Transverse colon (tissue), 4 donors: ENCODE results near the gene PPP1R37. TPM values are rescaled to one million over a fixed set of nuclear protein-coding genes. Genes with fewer than 3 reads are reported as not detected.

ENCODE experiments used
- DNase-seq: peaks from one replicate; pipeline ENCODE4 v3.0.0-alpha.2; 2019
- H3K27ac ChIP-seq, 4 donors: fragments of 200-600 bp; sonication (generic); 2 replicates each; pipeline ENCODE4 v1.5.1; 2016 to 2018; ENCODE audit warnings: inconsistent platforms in 4 of 4
- H3K27me3 ChIP-seq: fragments of 200-600 bp; sonication (generic); 2 replicates; pipeline ENCODE4 v1.5.1; 2017; ENCODE audit warnings: inconsistent platforms
- H3K36me3 ChIP-seq, 4 donors: fragments of 200-600 bp; sonication (generic); 2 replicates each; pipeline ENCODE4 v1.5.1; 2017 to 2019; ENCODE audit warnings: inconsistent platforms in 4 of 4
- H3K4me1 ChIP-seq, 4 donors: fragments of 200-600 bp; sonication (generic); 2 replicates each; pipeline ENCODE4 v1.5.1; 2017 to 2020; ENCODE audit warnings: inconsistent platforms in 4 of 4
- H3K4me3 ChIP-seq, 4 donors: fragments of 200-600 bp; sonication (generic); 1 replicate in 1 of 4; 2 replicates in 3 of 4; pipeline versions ENCODE4 v1.5.1 to v1.6.1; 2017 to 2019; ENCODE audit warnings: inconsistent platforms in 4 of 4
- H3K9me3 ChIP-seq, 2 donors: fragments of 200-600 bp; sonication (generic); 2 replicates each; pipeline ENCODE4 v1.5.1; 2017 to 2019; ENCODE audit warnings: inconsistent platforms in 2 of 2
- EP300 ChIP-seq: sonication (generic); formaldehyde crosslinking; IDR thresholded peaks from one replicate; pipeline ENCODE4 v1.6.1; 2017; ENCODE audit warnings: antibody characterized with exemption, low read depth
- POLR2A ChIP-seq: fragments of 450-650 bp; IDR thresholded peaks from one replicate; pipeline ENCODE4 v1.6.1; 2016; ENCODE audit warnings: antibody characterized with exemption, mild to moderate bottlenecking, moderate library complexity
- POLR2AphosphoS5 ChIP-seq, 3 donors: sonication (generic); formaldehyde crosslinking; IDR thresholded peaks; one replicate each; pipeline ENCODE4 v1.6.1; 2016; ENCODE audit warnings: antibody characterized with exemption in 3 of 3
- WGBS, 2 donors: methylation state at CpG; one replicate each; pipeline ENCODE4 v1.1.5; 2018; ENCODE audit warnings: low coverage in 1 of 2; 5-methylcytosine and 5-hydroxymethylcytosine counted together
- in situ Hi-C, 4 donors: fragments of 200-750 bp; cut with MboI; loops; one replicate each; pipeline versions ENCODE4 v1.15.0 to v1.15.1; 2017; ENCODE audit warnings: low sequenced_read_pairs in 3 of 4, low pct_ligation_motif_present in 1 of 4, low pct_unique_long_range_greater_than_20kb in 1 of 4
- intact Hi-C: fragments of 100-400 bp; cut with DNase I; formaldehyde crosslinking; loops from one replicate; pipeline ENCODE4 v1.15.1; 2023; ENCODE audit warnings: low total_unique reads
- total RNA-seq, 4 donors: library from RNA; depleted of rRNA; stranded (reverse); fragments of >200 nt; gene quantifications; one replicate each; pipeline ENCODE4 v1.1.0, GENCODE V29; 2016
- TF ChIP-seq, protein P1 (sequence below), 5 experiments: fragments of 200-600 bp in 3 of 5; fragments of 450-650 bp in 2 of 5; sonication (generic) in 3 of 5; IDR thresholded peaks; 1 replicate in 2 of 5; 2 replicates in 3 of 5; pipeline ENCODE4 v1.5.1; 2016 to 2017; ENCODE audit warnings: antibody characterized with exemption in 5 of 5, inconsistent platforms in 3 of 5, mild to moderate bottlenecking in 2 of 5, moderate library complexity in 1 of 5

Gene PPP1R37
- total RNA-seq, 4 donors from 2014 or later: 31.1 to 92.5 (median 45.2) TPM

GRCh38 chr19:45122832-45123231 lies 29.9 kb downstream of the PPP1R37 start:
- Histone ChIP-seq H3K36me3 (no peaks in the 10 kb centered on the region), H3K9me3 (no peaks in the 10 kb centered on the region), H3K27me3 (no peaks in the 10 kb centered on the region), H3K4me3 (no peak overlapping the region), H3K4me1 (peaks cover 13 to 45% (median 25%) of the 10 kb centered on the region in 4 donors), H3K27ac (no peak overlapping the region)
- 75 to 93% methylated on average over 5 to 6 of the region's 6 CpGs for WGBS, 2 donors
- in situ Hi-C loops (no loop called here), intact Hi-C loops (no loop called here)
- no peak for TF ChIP-seq POLR2AphosphoS5 (IDR thresholded peaks at IDR 0.05)
- DNase-seq: no peak

GRCh38 chr19:45123440-45123850 lies 30.5 kb downstream of the PPP1R37 start:
- Histone ChIP-seq H3K9me3 (no peaks in the 10 kb centered on the region), H3K27me3 (no peaks in the 10 kb centered on the region), H3K27ac (no peak overlapping the region), H3K36me3 (no peaks in the 10 kb centered on the region), H3K4me1 (peaks cover 13 to 39% (median 19%) of the 10 kb centered on the region in 4 donors), H3K4me3 (no peak overlapping the region)
- no peak for TF ChIP-seq POLR2AphosphoS5 (IDR thresholded peaks at IDR 0.05)
- no peak for TF ChIP-seq POLR2A
- TF ChIP-seq, protein P1, sequence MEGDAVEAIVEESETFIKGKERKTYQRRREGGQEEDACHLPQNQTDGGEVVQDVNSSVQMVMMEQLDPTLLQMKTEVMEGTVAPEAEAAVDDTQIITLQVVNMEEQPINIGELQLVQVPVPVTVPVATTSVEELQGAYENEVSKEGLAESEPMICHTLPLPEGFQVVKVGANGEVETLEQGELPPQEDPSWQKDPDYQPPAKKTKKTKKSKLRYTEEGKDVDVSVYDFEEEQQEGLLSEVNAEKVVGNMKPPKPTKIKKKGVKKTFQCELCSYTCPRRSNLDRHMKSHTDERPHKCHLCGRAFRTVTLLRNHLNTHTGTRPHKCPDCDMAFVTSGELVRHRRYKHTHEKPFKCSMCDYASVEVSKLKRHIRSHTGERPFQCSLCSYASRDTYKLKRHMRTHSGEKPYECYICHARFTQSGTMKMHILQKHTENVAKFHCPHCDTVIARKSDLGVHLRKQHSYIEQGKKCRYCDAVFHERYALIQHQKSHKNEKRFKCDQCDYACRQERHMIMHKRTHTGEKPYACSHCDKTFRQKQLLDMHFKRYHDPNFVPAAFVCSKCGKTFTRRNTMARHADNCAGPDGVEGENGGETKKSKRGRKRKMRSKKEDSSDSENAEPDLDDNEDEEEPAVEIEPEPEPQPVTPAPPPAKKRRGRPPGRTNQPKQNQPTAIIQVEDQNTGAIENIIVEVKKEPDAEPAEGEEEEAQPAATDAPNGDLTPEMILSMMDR (IDR thresholded peaks at IDR 0.05): no peak
- TF ChIP-seq EP300: no peak
- in situ Hi-C loops: no loop called here
- intact Hi-C loops: no loop called here
- DNase-seq: no peak
- WGBS, 2 donors: 48% methylated on average over 9 of the region's 9 CpGs; no CpG with 5 or more reads in 1 of the 2 donors

DNA sequence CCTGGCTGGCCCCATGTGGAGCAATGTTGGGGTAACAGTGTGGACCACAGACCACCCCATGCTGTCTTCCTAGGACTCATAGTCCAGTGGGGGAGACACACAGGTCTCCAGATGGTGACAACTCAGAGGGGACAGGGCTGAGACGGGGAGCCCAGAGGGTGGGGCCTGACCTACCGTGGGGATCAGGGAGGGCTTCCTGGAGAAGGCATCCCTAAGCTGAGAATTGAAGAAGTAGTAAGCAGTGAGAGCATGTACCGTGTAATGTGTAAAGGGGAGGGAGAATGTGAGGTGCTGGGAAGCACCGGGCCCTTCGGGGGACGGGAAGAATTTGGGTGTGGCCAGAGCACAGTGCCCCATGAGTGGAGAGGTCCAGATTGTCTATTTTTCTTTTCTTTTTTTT lies 31.0 kb downstream of the PPP1R37 start:
- in situ Hi-C loops: no loop called here
- no peak overlapping the region for H3K4me3 ChIP-seq
- no peaks in the 10 kb centered on the region for H3K9me3 ChIP-seq
- no peak overlapping the region for H3K27ac ChIP-seq
- no peaks in the 10 kb centered on the region for H3K36me3 ChIP-seq
- intact Hi-C loops: no loop called here
- 53 to 87% methylated on average over 4 to 6 of the region's 6 CpGs for WGBS, 2 donors
- peaks cover 7 to 33% (median 14%) of the 10 kb centered on the region in 4 donors for H3K4me1 ChIP-seq
- no peak for DNase-seq
- TF ChIP-seq POLR2A (no peak), EP300 (no peak), POLR2AphosphoS5 (IDR thresholded peaks at IDR 0.05) (no peak)
- TF ChIP-seq, protein P1 (IDR thresholded peaks at IDR 0.05): no peak
- no peaks in the 10 kb centered on the region for H3K27me3 ChIP-seq

DNA sequence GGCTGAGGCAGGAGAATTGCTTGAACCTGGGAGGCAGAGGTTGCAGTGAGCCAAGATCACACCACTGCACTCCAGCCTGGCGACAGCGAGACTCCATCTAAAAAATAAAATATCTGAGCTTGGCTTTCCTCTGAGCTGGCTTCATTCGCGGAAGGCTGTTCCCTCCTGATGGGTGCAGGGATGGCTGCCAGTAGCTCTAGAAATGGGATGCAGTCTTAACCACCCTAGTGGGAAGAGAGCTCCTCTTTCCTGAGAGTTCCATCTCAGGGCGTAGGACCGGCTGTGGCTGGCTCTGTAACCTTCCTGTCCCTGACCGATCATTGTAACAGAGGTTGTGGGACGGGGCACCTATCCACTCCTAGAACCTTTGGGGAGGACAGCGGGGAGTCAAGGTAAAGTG lies 32.4 kb downstream of the PPP1R37 start:
- Histone ChIP-seq H3K4me1 (peaks cover 0 to 25% (median 7%) of the 10 kb centered on the region in 4 donors), H3K4me3 (no peak overlapping the region), H3K27ac (no peak overlapping the region), H3K27me3 (no peaks in the 10 kb centered on the region), H3K36me3 (no peaks in the 10 kb centered on the region), H3K9me3 (no peaks in the 10 kb centered on the region)
- in situ Hi-C loops (no loop called here), intact Hi-C loops (no loop called here)
- DNase-seq: no peak
- TF ChIP-seq EP300: no peak
- no peak for TF ChIP-seq POLR2AphosphoS5 (IDR thresholded peaks at IDR 0.05)
- TF ChIP-seq, protein P1 (IDR thresholded peaks at IDR 0.05): no peak
- TF ChIP-seq POLR2A: no peak
- 89 to 100% methylated on average over 3 to 9 of the region's 9 CpGs for WGBS, 2 donors

GRCh38 chr19:45125975-45126493 lies 33.1 kb downstream of the PPP1R37 start:
- Histone ChIP-seq H3K27me3 (no peaks in the 10 kb centered on the region), H3K36me3 (no peaks in the 10 kb centered on the region), H3K4me1 (peaks cover 0 to 25% (median 6%) of the 10 kb centered on the region in 4 donors), H3K9me3 (no peaks in the 10 kb centered on the region), H3K4me3 (no peak overlapping the region), H3K27ac (no peak overlapping the region)
- 70% methylated on average over 9 of the region's 12 CpGs; no CpG with 5 or more reads in 1 of the 2 donors for WGBS, 2 donors
- intact Hi-C loops: no loop called here
- DNase-seq: peak; percentile 85
- TF ChIP-seq EP300: no peak
- TF ChIP-seq, protein P1 (IDR thresholded peaks at IDR 0.05): peak; percentile 57 to 87 (median 72)
- in situ Hi-C loops: no loop called here
